GM13977 (cell line): ENCODE results near the gene LRRC8B.

ENCODE experiments used
- DNase-seq: peaks from one replicate; pipeline ENCODE4 v3.0.0; 2012; ENCODE audit warnings: low spot score
- in situ Hi-C: fragments of 300-500 bp; cut with MboI; formaldehyde crosslinking; loops from one replicate; pipeline ENCODE4 v1.12.0; 2022; ENCODE audit warnings: low sequenced_read_pairs, low pct_unique_long_range_greater_than_20kb, mixed read lengths, inconsistent platforms; ENCODE audit not compliant: unreplicated experiment
- TF ChIP-seq, protein P1 (sequence below): IDR thresholded peaks from 2 replicates; pipeline ENCODE4 v1.5.1; 2012; ENCODE audit warnings: mild to moderate bottlenecking, control low read depth; ENCODE audit not compliant: insufficient read depth; ENCODE audit errors: extremely low read depth, missing control alignments

The LRRC8B gene

GRCh38 chr1:89487972-89488371 lies 36.7 kb upstream of the LRRC8B start:
- in situ Hi-C loops = no loop called here
- TF ChIP-seq, protein P1, sequence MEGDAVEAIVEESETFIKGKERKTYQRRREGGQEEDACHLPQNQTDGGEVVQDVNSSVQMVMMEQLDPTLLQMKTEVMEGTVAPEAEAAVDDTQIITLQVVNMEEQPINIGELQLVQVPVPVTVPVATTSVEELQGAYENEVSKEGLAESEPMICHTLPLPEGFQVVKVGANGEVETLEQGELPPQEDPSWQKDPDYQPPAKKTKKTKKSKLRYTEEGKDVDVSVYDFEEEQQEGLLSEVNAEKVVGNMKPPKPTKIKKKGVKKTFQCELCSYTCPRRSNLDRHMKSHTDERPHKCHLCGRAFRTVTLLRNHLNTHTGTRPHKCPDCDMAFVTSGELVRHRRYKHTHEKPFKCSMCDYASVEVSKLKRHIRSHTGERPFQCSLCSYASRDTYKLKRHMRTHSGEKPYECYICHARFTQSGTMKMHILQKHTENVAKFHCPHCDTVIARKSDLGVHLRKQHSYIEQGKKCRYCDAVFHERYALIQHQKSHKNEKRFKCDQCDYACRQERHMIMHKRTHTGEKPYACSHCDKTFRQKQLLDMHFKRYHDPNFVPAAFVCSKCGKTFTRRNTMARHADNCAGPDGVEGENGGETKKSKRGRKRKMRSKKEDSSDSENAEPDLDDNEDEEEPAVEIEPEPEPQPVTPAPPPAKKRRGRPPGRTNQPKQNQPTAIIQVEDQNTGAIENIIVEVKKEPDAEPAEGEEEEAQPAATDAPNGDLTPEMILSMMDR = no peak
- DNase-seq = peak; percentile 15

GRCh38 chr1:89489047-89489729 lies 35.4 kb upstream of the LRRC8B start:
- DNase-seq = no peak
- in situ Hi-C loops = no loop called here
- TF ChIP-seq, protein P1 = no peak

- TF ChIP-seq, protein P1 = no peak
- in situ Hi-C loops = no loop called here
- DNase-seq = no peak
These were observed 34.2 kb upstream of the LRRC8B start for GRCh38 chr1:89490389-89490788.

GRCh38 chr1:89499320-89499719 lies 25.3 kb upstream of the LRRC8B start:
- no peak for DNase-seq
- in situ Hi-C loops = no loop called here

DNA sequence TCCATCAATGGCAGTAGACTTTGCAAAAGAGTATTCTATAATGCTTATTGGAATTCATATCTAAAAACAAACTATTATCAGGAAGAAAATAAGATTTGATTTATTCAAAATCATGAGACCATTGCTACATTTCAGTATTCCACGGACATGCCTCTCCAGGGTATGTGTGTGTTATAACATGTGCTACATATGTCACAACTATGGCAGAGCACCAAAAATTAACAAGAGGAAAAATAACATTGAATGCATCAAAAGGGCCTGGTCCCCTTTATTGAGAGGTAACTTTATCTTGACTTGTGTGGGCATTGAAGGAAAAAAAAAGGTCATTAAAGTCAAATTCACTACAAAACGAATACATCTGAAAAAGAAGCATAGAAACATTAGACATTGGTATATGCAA lies 22.6 kb upstream of the LRRC8B start:
- in situ Hi-C loops = loop anchor here (25.0 kb wide), 1 partner anchor 260 kb away; no protein-coding TSS in a partner anchor
- no peak for DNase-seq
- TF ChIP-seq, protein P1 = no peak

More at GRCh38 chr1:89499320-89499719, 25.3 kb upstream of the LRRC8B start:
- TF ChIP-seq, protein P1 = no peak

DNA sequence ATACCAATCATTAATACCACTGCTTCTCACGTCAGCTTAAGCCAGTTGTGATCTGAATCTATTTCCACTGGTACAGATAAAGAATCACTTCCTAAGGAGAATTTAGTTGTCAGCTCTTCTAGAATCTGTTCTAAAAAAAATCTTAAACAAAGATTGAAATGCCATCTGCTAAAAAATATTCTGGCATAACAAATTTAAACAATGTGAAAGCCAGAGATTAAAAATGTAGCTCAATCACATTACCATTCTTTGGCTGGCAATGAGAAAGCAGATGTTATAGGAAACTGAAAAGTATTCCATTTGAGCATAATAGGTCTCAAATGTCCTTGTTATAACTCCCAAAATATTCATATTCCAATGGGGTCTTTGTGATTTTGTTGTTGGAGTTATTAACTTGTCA lies 21.7 kb upstream of the LRRC8B start:
- DNase-seq = no peak
- TF ChIP-seq, protein P1 = no peak
- in situ Hi-C loops = loop anchor here (25.0 kb wide), 1 partner anchor 259 kb away; no protein-coding TSS in a partner anchor
